KMS-11 (cell line): ENCODE data around the gene TEX22.

Source experiments
- H2AFZ ChIP-seq: fragments of 200-600 bp; sonication (generic); 2 replicates; pipeline ENCODE4 v1.6.1; 2016; ENCODE audit warnings: antibody characterized with exemption, mixed run types, low read depth
- H3K27ac ChIP-seq: fragments of 200-600 bp; sonication (generic); 2 replicates; pipeline ENCODE4 v1.6.1; 2016; ENCODE audit warnings: mild to moderate bottlenecking, mixed run types
- H3K27me3 ChIP-seq: fragments of 200-600 bp; sonication (generic); 2 replicates; pipeline ENCODE4 v1.6.1; 2017; ENCODE audit warnings: mild to moderate bottlenecking, low read depth, mixed run types, moderate library complexity; ENCODE audit not compliant: insufficient read depth
- H3K36me3 ChIP-seq: fragments of 200-600 bp; sonication (generic); 2 replicates; pipeline ENCODE4 v1.6.1; 2017; ENCODE audit warnings: mild to moderate bottlenecking, mixed run types; ENCODE audit not compliant: insufficient read depth
- H3K4me1 ChIP-seq: fragments of 200-600 bp; sonication (generic); 2 replicates; pipeline ENCODE4 v1.6.1; 2016; ENCODE audit warnings: mild to moderate bottlenecking, low read depth, mixed run types; ENCODE audit not compliant: poor library complexity, severe bottlenecking
- H3K4me2 ChIP-seq: fragments of 200-600 bp; sonication (generic); 2 replicates; pipeline ENCODE4 v1.7.0; 2016; ENCODE audit warnings: mild to moderate bottlenecking, mixed run types
- H3K4me3 ChIP-seq: fragments of 200-600 bp; sonication (generic); IDR thresholded peaks from 2 replicates; pipeline ENCODE4 v1.6.1; 2017; ENCODE audit warnings: low read depth, low read length, mixed read lengths; ENCODE audit not compliant: insufficient read depth
- H3K79me2 ChIP-seq: fragments of 200-600 bp; sonication (generic); 2 replicates; pipeline ENCODE4 v1.6.1; 2016; ENCODE audit warnings: low read depth, mixed run types; ENCODE audit not compliant: insufficient read depth
- H3K9ac ChIP-seq: fragments of 200-600 bp; sonication (generic); 2 replicates; pipeline ENCODE4 v1.6.1; 2016; ENCODE audit warnings: mild to moderate bottlenecking, mixed run types
- H4K20me1 ChIP-seq: fragments of 200-600 bp; sonication (generic); 2 replicates; pipeline ENCODE4 v1.6.1; 2016; ENCODE audit warnings: mild to moderate bottlenecking, mixed run types; ENCODE audit not compliant: insufficient read depth
- CTCF ChIP-seq: fragments of 200-600 bp; sonication (generic); conservative IDR thresholded peaks from 2 replicates; pipeline ENCODE4 v1.6.1; 2017; ENCODE audit warnings: low read depth, mild to moderate bottlenecking, antibody characterized with exemption, low read length, moderate library complexity, mixed read lengths

TEX22 gene

GRCh38 chr14:105365681-105366080 lies 32.7 kb upstream of the TEX22 start:
- H3K27me3 ChIP-seq, result no peaks in the 10 kb centered on the region
- H4K20me1 ChIP-seq, result no peaks in the 10 kb centered on the region
- peaks cover 2% of the 10 kb centered on the region for H3K4me1 ChIP-seq
- no peaks in the 10 kb centered on the region for H3K36me3 ChIP-seq
- H3K9ac ChIP-seq, result no peak overlapping the region
- no peak overlapping the region for H3K4me2 ChIP-seq
- no peak overlapping the region for H3K27ac ChIP-seq
- no peak overlapping the region for H2AFZ ChIP-seq
- no peaks in the 10 kb centered on the region for H3K79me2 ChIP-seq
- TF ChIP-seq CTCF, result no peak
- no peak overlapping the region for H3K4me3 ChIP-seq

GRCh38 chr14:105366386-105367074 lies 31.8 kb upstream of the TEX22 start:
- H3K27ac ChIP-seq, result no peak overlapping the region
- H4K20me1 ChIP-seq, result no peaks in the 10 kb centered on the region
- H3K36me3 ChIP-seq, result no peaks in the 10 kb centered on the region
- H3K4me3 ChIP-seq, result no peak overlapping the region
- H3K79me2 ChIP-seq, result no peaks in the 10 kb centered on the region
- no peak for TF ChIP-seq CTCF
- H3K4me2 ChIP-seq, result no peak overlapping the region
- H3K27me3 ChIP-seq, result no peaks in the 10 kb centered on the region
- H3K4me1 ChIP-seq, result peaks cover 6% of the 10 kb centered on the region
- H2AFZ ChIP-seq, result no peak overlapping the region
- H3K9ac ChIP-seq, result no peak overlapping the region

- no peaks in the 10 kb centered on the region for H4K20me1 ChIP-seq
- H3K9ac ChIP-seq, result no peak overlapping the region
- H3K79me2 ChIP-seq, result no peaks in the 10 kb centered on the region
- no peak overlapping the region for H3K4me2 ChIP-seq
- no peaks in the 10 kb centered on the region for H3K36me3 ChIP-seq
- H3K27ac ChIP-seq, result no peak overlapping the region
- peaks cover 6% of the 10 kb centered on the region for H3K4me1 ChIP-seq
- TF ChIP-seq CTCF, result no peak
- H3K4me3 ChIP-seq, result no peak overlapping the region
- H2AFZ ChIP-seq, result no peak overlapping the region
- no peaks in the 10 kb centered on the region for H3K27me3 ChIP-seq
Observed at GRCh38 chr14:105367116-105368031, 31.0 kb upstream of the TEX22 start.

GRCh38 chr14:105368032-105368417 lies 30.3 kb upstream of the TEX22 start:
- H3K4me2 ChIP-seq, result no peak overlapping the region
- H3K36me3 ChIP-seq, result no peaks in the 10 kb centered on the region
- TF ChIP-seq CTCF, result no peak
- no peak overlapping the region for H3K9ac ChIP-seq
- no peak overlapping the region for H3K27ac ChIP-seq
- H3K27me3 ChIP-seq, result no peaks in the 10 kb centered on the region
- no peak overlapping the region for H2AFZ ChIP-seq
- H3K4me3 ChIP-seq, result no peak overlapping the region
- H3K79me2 ChIP-seq, result no peaks in the 10 kb centered on the region
- no peaks in the 10 kb centered on the region for H4K20me1 ChIP-seq
- H3K4me1 ChIP-seq, result peaks cover 6% of the 10 kb centered on the region
